MM.1S (cell line): ENCODE results near the gene NFKBIZ.

Source experiments
- DNase-seq: peaks from one replicate; pipeline ENCODE4 v3.0.0-alpha.2; 2015
- H2AFZ ChIP-seq: fragments of 300-600 bp; sonication (generic); 2 replicates; pipeline ENCODE4 v1.6.0; 2016; ENCODE audit warnings: antibody characterized with exemption, low read length
- H3F3A ChIP-seq: fragments of 300-600 bp; sonication (generic); 2 replicates; pipeline ENCODE4 v1.6.1; 2016; ENCODE audit warnings: mild to moderate bottlenecking, antibody characterized with exemption, low read length, moderate library complexity, mixed read lengths; ENCODE audit not compliant: insufficient read depth
- H3K27ac ChIP-seq: fragments of 300-600 bp; sonication (generic); 2 replicates; pipeline ENCODE4 v1.5.1; 2016; ENCODE audit warnings: mild to moderate bottlenecking, low read length
- H3K27me3 ChIP-seq: fragments of 300-600 bp; sonication (generic); replicated peaks from 2 replicates; pipeline ENCODE4 v1.6.0; 2016; ENCODE audit warnings: low read length; ENCODE audit not compliant: insufficient read depth
- H3K36me3 ChIP-seq: fragments of 300-600 bp; sonication (generic); replicated peaks from 2 replicates; pipeline ENCODE4 v1.6.1; 2016; ENCODE audit warnings: mild to moderate bottlenecking, low read length, mixed read lengths; ENCODE audit not compliant: insufficient read depth
- H3K4me1 ChIP-seq: fragments of 300-600 bp; sonication (generic); 2 replicates; pipeline ENCODE4 v1.6.1; 2016; ENCODE audit warnings: low read length, mixed read lengths
- H3K4me2 ChIP-seq: fragments of 300-600 bp; sonication (generic); 2 replicates; pipeline ENCODE4 v1.6.0; 2016; ENCODE audit warnings: low read depth, low read length
- H3K4me3 ChIP-seq: fragments of 300-600 bp; sonication (generic); 2 replicates; pipeline ENCODE4 v1.5.1; 2016; ENCODE audit warnings: low read length, mixed read lengths
- H3K79me2 ChIP-seq: fragments of 300-600 bp; sonication (generic); 2 replicates; pipeline ENCODE4 v1.6.1; 2016; ENCODE audit warnings: mixed run types, low read length, mixed read lengths
- H3K9ac ChIP-seq: fragments of 300-600 bp; sonication (generic); 2 replicates; pipeline ENCODE4 v1.6.1; 2016; ENCODE audit warnings: low read length, mixed read lengths
- H3K9me2 ChIP-seq: fragments of 300-600 bp; sonication (generic); replicated peaks from 2 replicates; pipeline ENCODE4 v1.6.1; 2016; ENCODE audit warnings: mild to moderate bottlenecking, low read length, mixed read lengths; ENCODE audit not compliant: insufficient read depth
- H3K9me3 ChIP-seq: fragments of 300-600 bp; sonication (generic); replicated peaks from 2 replicates; pipeline ENCODE4 v1.6.1; 2016; ENCODE audit warnings: mild to moderate bottlenecking, low read length, mixed read lengths; ENCODE audit not compliant: insufficient read depth
- H4K20me1 ChIP-seq: fragments of 300-600 bp; sonication (generic); 2 replicates; pipeline ENCODE4 v1.6.1; 2016; ENCODE audit warnings: mild to moderate bottlenecking, low read length, moderate library complexity, mixed read lengths; ENCODE audit not compliant: insufficient read depth
- CTCF ChIP-seq: fragments of 300-600 bp; sonication (generic); IDR thresholded peaks from 2 replicates; pipeline ENCODE4 v1.5.1; 2016; ENCODE audit warnings: antibody characterized with exemption, low read length, mixed read lengths
- EZH2 ChIP-seq: fragments of 300-600 bp; sonication (generic); optimal IDR thresholded peaks from 2 replicates; pipeline ENCODE3; 2017; ENCODE audit warnings: low read depth, mild to moderate bottlenecking, antibody characterized with exemption, low read length, mixed read lengths
- EZH2phosphoT487 ChIP-seq: fragments of 300-600 bp; sonication (generic); IDR thresholded peaks from 2 replicates; pipeline ENCODE4 v1.6.1; 2018; ENCODE audit warnings: antibody characterized with exemption, low read length

NFKBIZ gene

GRCh38 chr3:101888653-101889052 lies 39.3 kb downstream of the NFKBIZ start:
- TF ChIP-seq EZH2phosphoT487, result no peak
- TF ChIP-seq CTCF, result no peak
- no peak for TF ChIP-seq EZH2

GRCh38 chr3:101890716-101891115 lies 41.4 kb downstream of the NFKBIZ start:
- no peak for DNase-seq
- Histone ChIP-seq H2AFZ (no peak overlapping the region), H3K27me3 (no peaks in the 10 kb centered on the region), H3K4me1 (no peaks in the 10 kb centered on the region), H3K4me2 (no peak overlapping the region), H3K4me3 (no peak overlapping the region), H3F3A (no peaks in the 10 kb centered on the region), H3K27ac (no peak overlapping the region), H3K9me3 (no peaks in the 10 kb centered on the region), H3K36me3 (no peaks in the 10 kb centered on the region), H4K20me1 (no peaks in the 10 kb centered on the region), H3K9ac (no peak overlapping the region), H3K79me2 (no peaks in the 10 kb centered on the region), H3K9me2 (no peaks in the 10 kb centered on the region)
- TF ChIP-seq EZH2phosphoT487 (no peak), EZH2 (no peak)

More at GRCh38 chr3:101888653-101889052, 39.3 kb downstream of the NFKBIZ start:
- Histone ChIP-seq H3K27me3 (no peaks in the 10 kb centered on the region), H3K4me2 (no peak overlapping the region), H3K79me2 (no peaks in the 10 kb centered on the region), H4K20me1 (no peaks in the 10 kb centered on the region), H3K9me3 (no peaks in the 10 kb centered on the region), H3F3A (no peaks in the 10 kb centered on the region), H2AFZ (no peak overlapping the region), H3K9me2 (no peaks in the 10 kb centered on the region), H3K9ac (no peak overlapping the region), H3K27ac (no peak overlapping the region), H3K4me3 (no peak overlapping the region), H3K36me3 (no peaks in the 10 kb centered on the region), H3K4me1 (no peaks in the 10 kb centered on the region)
- DNase-seq, result no peak

GRCh38 chr3:101892648-101893047 lies 43.3 kb downstream of the NFKBIZ start:
- Histone ChIP-seq H3K27ac (no peak overlapping the region), H3K27me3 (no peaks in the 10 kb centered on the region), H3K9ac (no peak overlapping the region), H2AFZ (no peak overlapping the region), H3K79me2 (no peaks in the 10 kb centered on the region), H3K9me2 (no peaks in the 10 kb centered on the region), H3K9me3 (no peaks in the 10 kb centered on the region), H3K4me1 (no peaks in the 10 kb centered on the region), H3F3A (no peaks in the 10 kb centered on the region), H3K36me3 (no peaks in the 10 kb centered on the region), H4K20me1 (no peaks in the 10 kb centered on the region), H3K4me2 (no peak overlapping the region), H3K4me3 (no peak overlapping the region)
- no peak for DNase-seq
- TF ChIP-seq EZH2 (no peak), CTCF (no peak), EZH2phosphoT487 (no peak)

- TF ChIP-seq CTCF (no peak), EZH2phosphoT487 (no peak), EZH2 (no peak)
- H4K20me1 ChIP-seq, result no peaks in the 10 kb centered on the region
- DNase-seq, result no peak
- H3K4me3 ChIP-seq, result no peak overlapping the region
- no peaks in the 10 kb centered on the region for H3K27me3 ChIP-seq
- H3K9ac ChIP-seq, result no peak overlapping the region
- H3F3A ChIP-seq, result peaks cover 4% of the 10 kb centered on the region
- no peaks in the 10 kb centered on the region for H3K79me2 ChIP-seq
- H3K9me3 ChIP-seq, result no peaks in the 10 kb centered on the region
- H2AFZ ChIP-seq, result no peak overlapping the region
- no peak overlapping the region for H3K4me2 ChIP-seq
- H3K27ac ChIP-seq, result no peak overlapping the region
- H3K36me3 ChIP-seq, result no peaks in the 10 kb centered on the region
- peaks cover 8% of the 10 kb centered on the region for H3K4me1 ChIP-seq
- H3K9me2 ChIP-seq, result no peaks in the 10 kb centered on the region
Observed at GRCh38 chr3:101896083-101896757, 46.9 kb downstream of the NFKBIZ start.
